ENCODE measurements around the gene MSI2.

MSI2 gene

DNA sequence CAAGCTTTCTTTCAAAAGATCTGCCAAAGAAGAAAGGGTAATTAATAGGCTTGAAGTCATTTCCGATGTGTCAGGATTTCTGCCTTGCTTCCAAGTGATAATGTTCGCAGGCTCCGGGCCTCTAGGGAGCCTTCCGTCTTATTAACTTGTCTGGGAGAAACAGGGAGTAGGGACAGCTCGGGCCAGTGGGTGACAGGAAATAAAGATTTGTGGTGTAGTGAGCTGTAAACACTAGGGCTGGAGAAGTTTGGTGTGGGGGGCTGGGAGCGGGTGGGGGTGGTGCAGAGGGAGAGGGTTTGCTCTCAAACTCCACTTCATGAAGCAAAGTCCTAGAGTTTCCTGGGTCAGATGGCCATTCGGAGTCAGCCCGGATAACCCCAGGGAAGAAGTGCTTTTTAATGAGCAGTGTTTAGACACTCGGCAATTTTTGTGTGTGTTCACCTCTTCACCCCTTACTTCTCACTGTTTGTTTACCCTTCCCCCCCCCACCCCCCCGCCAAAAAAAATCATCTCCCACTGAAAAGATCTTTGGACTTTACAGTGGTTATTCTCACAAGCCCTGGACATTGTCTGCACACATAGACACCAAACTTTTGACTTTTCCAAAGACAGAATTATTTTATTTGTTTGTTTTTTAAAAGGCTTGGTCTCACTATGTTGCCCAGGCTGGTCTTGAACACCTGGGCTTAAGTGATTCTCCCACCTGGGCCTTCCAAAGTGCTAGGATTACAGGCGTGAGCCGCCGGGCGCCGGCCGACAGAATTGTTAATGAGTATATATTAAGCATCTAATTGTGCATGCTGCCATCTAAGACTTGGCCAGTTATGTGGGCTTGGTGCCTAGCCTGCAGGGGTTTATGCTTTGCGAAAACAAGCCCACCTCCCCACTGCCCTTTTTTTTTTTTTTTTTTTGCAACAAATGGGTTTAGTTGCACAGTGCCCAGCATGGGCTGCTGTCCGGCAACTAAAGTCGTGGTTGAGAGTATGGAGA is 292.4 kb downstream of the MSI2 start:
- Histone ChIP-seq H3K27me3 (no peaks in the 10 kb centered on the region), H3K4me3 (ENCODE audit: low read depth, low read length) (no peak overlapping the region), H3K4me1 (peaks cover 73% of the 10 kb centered on the region), H3K9me3 (no peaks in the 10 kb centered on the region), H3K36me3 (no peaks in the 10 kb centered on the region)
- no peak for DNase-seq
- TF ChIP-seq, protein P1, sequence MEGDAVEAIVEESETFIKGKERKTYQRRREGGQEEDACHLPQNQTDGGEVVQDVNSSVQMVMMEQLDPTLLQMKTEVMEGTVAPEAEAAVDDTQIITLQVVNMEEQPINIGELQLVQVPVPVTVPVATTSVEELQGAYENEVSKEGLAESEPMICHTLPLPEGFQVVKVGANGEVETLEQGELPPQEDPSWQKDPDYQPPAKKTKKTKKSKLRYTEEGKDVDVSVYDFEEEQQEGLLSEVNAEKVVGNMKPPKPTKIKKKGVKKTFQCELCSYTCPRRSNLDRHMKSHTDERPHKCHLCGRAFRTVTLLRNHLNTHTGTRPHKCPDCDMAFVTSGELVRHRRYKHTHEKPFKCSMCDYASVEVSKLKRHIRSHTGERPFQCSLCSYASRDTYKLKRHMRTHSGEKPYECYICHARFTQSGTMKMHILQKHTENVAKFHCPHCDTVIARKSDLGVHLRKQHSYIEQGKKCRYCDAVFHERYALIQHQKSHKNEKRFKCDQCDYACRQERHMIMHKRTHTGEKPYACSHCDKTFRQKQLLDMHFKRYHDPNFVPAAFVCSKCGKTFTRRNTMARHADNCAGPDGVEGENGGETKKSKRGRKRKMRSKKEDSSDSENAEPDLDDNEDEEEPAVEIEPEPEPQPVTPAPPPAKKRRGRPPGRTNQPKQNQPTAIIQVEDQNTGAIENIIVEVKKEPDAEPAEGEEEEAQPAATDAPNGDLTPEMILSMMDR (IDR thresholded peaks at IDR 0.05; ENCODE audit: low read depth, low read length), result no peak

DNA sequence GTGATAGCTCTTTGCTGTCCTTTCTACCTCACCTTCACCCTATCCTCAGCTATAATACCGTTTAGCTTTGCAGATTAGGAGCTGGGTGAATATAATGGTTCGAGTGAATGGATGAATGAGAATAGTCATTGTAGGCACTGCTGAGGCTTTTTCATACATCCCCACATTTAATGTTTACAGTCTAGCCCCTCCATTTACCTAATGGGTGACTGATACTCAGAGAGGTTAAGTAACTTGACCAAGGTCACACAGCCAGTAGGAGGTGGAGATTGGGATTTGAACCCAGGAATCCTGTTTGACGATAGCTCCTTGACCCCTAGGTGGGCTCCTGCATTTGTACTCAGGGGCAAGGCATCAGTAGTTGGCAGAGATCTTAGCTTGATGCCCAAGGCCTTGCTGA is 293.1 kb downstream of the MSI2 start:
- no peaks in the 10 kb centered on the region for H3K36me3 ChIP-seq
- peaks cover 76% of the 10 kb centered on the region for H3K4me1 ChIP-seq
- TF ChIP-seq, protein P1 (IDR thresholded peaks at IDR 0.05; ENCODE audit: low read depth, low read length), result no peak
- no peak for DNase-seq
- no peak overlapping the region for H3K4me3 ChIP-seq (ENCODE audit: low read depth, low read length)
- H3K9me3 ChIP-seq, result no peaks in the 10 kb centered on the region
- H3K27me3 ChIP-seq, result no peaks in the 10 kb centered on the region

DNA sequence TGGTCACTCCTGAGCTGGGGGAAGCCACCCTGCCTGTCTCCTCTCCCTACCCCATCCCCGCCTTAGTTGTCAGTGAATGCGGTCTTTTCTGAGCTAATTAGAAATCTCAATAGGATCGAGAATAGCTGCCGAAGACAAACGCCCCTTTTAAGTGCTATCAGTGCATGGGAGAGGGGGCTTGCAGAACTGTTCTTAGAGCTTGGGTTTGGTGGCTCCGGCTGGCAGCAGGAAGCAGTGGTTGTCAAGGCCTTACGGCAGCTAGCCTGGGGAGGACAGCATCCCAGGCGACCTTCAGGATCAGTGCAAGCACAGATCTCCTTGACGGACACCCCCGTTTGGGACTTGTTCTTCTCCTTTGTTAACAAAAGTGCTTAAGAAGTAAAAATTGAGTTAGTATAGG is 293.7 kb downstream of the MSI2 start:
- no peak overlapping the region for H3K4me3 ChIP-seq (ENCODE audit: low read depth, low read length)
- no peaks in the 10 kb centered on the region for H3K27me3 ChIP-seq
- TF ChIP-seq, protein P1 (IDR thresholded peaks at IDR 0.05; ENCODE audit: low read depth, low read length), result no peak
- no peaks in the 10 kb centered on the region for H3K9me3 ChIP-seq
- no peaks in the 10 kb centered on the region for H3K36me3 ChIP-seq
- peaks cover 77% of the 10 kb centered on the region for H3K4me1 ChIP-seq
- DNase-seq, result no peak

DNA sequence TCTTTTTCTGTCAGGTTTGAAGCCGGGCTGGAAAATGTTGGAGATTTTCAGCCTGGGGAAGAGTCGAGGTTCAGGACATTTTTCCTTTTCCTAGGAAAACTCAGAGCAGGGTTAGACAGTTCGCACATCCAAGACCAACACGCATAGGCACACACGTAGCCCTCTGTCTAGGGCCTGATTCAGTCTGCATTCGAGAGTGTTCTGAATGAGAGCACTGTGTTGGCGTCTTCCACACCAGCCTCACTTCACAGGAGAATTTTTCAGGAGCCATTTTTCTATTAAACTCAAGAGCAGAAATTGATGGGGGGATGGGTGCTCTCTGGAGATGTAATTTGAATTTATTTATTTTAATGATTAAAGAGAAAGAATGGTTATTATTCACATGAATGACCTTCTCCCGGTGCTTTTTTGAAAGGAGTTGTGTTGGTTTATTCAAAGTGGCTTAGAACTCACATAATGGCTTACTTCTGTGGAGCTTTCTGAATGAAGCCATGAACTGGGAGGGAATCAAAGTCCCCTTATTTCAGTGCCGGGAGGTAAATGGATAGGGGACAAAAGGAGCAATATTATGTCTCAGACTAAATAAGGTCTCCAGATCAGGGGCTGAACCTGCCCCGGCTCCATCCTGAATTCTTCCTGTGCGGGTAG is 294.5 kb downstream of the MSI2 start:
- no peak overlapping the region for H3K4me3 ChIP-seq (ENCODE audit: low read depth, low read length)
- no peak for DNase-seq
- no peaks in the 10 kb centered on the region for H3K36me3 ChIP-seq
- H3K27me3 ChIP-seq, result no peaks in the 10 kb centered on the region
- peaks cover 74% of the 10 kb centered on the region for H3K4me1 ChIP-seq
- no peaks in the 10 kb centered on the region for H3K9me3 ChIP-seq
- TF ChIP-seq, protein P1 (IDR thresholded peaks at IDR 0.05; ENCODE audit: low read depth, low read length), result no peak

DNA sequence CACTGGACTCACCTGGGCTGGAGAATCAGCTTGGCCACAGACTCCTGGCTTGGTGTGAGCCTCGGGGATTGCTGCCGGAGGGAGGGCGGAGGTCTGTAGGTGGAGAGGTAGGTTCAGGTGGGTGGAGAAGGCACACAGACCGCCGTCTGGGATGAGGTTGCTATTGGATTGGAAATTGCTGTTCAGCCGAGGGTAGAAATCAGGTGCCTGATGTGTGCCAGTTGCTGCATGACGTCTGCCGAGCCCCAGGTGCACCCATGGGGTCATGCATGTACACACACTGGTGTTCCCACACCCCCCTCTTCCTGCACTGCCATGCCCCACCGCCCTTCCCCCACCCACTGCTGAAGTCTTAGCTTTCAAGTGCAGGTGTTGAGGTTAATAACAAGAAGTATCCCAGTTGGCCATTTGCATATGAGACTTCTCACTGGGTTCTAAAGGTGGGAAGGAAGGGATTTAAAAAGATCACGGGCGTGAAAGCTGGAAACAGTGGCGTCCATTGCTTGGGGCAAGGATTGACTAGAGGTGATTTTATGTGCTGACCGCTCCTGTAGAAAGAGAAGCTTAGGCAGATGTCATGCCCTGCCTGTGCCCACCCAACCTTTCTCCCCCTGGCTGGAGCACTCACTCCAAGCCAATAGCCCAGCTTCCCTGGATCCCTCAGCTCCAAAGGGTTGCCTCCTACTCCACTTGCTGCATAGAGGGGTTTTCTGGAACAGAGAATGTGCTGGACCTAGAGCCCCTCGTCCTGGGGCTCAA is 295.2 kb downstream of the MSI2 start:
- Histone ChIP-seq H3K4me3 (ENCODE audit: low read depth, low read length) (no peak overlapping the region), H3K36me3 (no peaks in the 10 kb centered on the region), H3K4me1 (peaks cover 73% of the 10 kb centered on the region), H3K9me3 (no peaks in the 10 kb centered on the region), H3K27me3 (no peaks in the 10 kb centered on the region)
- no peak for DNase-seq
- TF ChIP-seq, protein P1 (IDR thresholded peaks at IDR 0.05; ENCODE audit: low read depth, low read length), result no peak
